Measurements from ENCODE around the gene RIPOR2. TPM values are rescaled to one million over a fixed set of nuclear protein-coding genes. Genes with fewer than 3 reads are reported as not detected.

The RIPOR2 gene
- total RNA-seq, 1 experiment from 2014 or later = 5.0 TPM

DNA sequence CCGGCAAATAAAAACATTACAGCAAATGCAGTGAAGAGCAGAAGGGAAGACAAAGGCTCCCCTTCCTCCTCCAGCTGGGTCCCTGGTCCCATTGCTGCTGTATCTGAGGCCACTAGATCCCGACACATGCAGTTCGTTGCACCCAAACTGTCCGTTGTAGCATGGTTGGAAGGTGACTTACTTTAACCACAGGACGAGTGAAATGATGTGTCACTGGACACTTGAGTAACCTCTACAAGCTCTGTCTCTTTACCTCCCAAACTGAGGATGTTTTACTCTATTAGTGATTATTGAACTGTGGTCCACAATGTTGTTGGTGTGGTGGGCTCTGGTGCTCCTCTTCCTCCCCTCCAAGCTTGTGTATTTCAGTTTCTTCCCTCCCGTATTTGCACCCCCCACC lies 90.9 kb downstream of the RIPOR2 start:
- Histone ChIP-seq H2BK120ac (ENCODE audit: low read depth, low read length, poor library complexity, severe bottlenecking) (no peak overlapping the region), H2BK20ac (ENCODE audit: low read depth, low read length, poor library complexity, severe bottlenecking) (no peak overlapping the region), H3K27ac (ENCODE audit: insufficient read length, low read depth, low read length) (no peak overlapping the region), H3K4me2 (ENCODE audit: insufficient read depth, insufficient read length, low read length) (no peak overlapping the region), H3K23me2 (ENCODE audit: insufficient read length, low read depth, low read length, poor library complexity, severe bottlenecking) (no peaks in the 10 kb centered on the region), H3K79me2 (ENCODE audit: insufficient read depth, low read length) (no peaks in the 10 kb centered on the region), H3K23ac (ENCODE audit: insufficient read length, low read depth, low read length) (no peak overlapping the region), H4K20me1 (ENCODE audit: control insufficient read depth, insufficient read depth, insufficient read length) (no peaks in the 10 kb centered on the region), H2BK15ac (ENCODE audit: low read depth, low read length) (no peak overlapping the region), H2AK5ac (ENCODE audit: insufficient read length, low read length) (no peak overlapping the region), H3K4me1 (ENCODE audit: insufficient read depth, low read length) (no peaks in the 10 kb centered on the region), H3K27me3 (ENCODE audit: insufficient read depth, low read length) (no peaks in the 10 kb centered on the region), H3K18ac (ENCODE audit: insufficient read length, low read depth, low read length) (no peak overlapping the region), H4K91ac (ENCODE audit: insufficient read length, low read depth, low read length) (no peak overlapping the region), H2BK5ac (ENCODE audit: insufficient read length, low read length) (no peak overlapping the region), H3K56ac (ENCODE audit: insufficient read length, low read depth, low read length) (no peak overlapping the region), H3K14ac (ENCODE audit: insufficient read depth, low read length) (no peak overlapping the region), H4K8ac (replicated peaks; ENCODE audit: insufficient read length, low read depth, low read length) (no peak overlapping the region), H3T11ph (ENCODE audit: low read length) (no peak overlapping the region), H3K9ac (ENCODE audit: extremely low read depth, insufficient read length, low read length) (no peak overlapping the region), H3K9me3 (ENCODE audit: control insufficient read depth, low read depth, low read length) (no peaks in the 10 kb centered on the region), H3K79me1 (ENCODE audit: insufficient read depth, low read depth, low read length, poor library complexity, severe bottlenecking) (no peaks in the 10 kb centered on the region), H2AFZ (ENCODE audit: low read length) (no peak overlapping the region), H3K4ac (ENCODE audit: low read depth, low read length) (no peak overlapping the region), H4K5ac (ENCODE audit: insufficient read length, low read depth, low read length) (no peak overlapping the region), H2BK12ac (ENCODE audit: insufficient read length, low read depth, low read length) (no peak overlapping the region)
- peaks cover 7 to 8% of the 10 kb centered on the region in 2 experiments; a peak in 3 of 4 replicates for H3K4me1 Mint-ChIP-seq
- no peaks in the 10 kb centered on the region for H3K27me3 Mint-ChIP-seq (ENCODE audit: low read depth)
- no peaks in the 10 kb centered on the region for H3K9me3 Mint-ChIP-seq
- H3K27ac Mint-ChIP-seq = no peak overlapping the region
- TF ChIP-seq, protein P1, sequence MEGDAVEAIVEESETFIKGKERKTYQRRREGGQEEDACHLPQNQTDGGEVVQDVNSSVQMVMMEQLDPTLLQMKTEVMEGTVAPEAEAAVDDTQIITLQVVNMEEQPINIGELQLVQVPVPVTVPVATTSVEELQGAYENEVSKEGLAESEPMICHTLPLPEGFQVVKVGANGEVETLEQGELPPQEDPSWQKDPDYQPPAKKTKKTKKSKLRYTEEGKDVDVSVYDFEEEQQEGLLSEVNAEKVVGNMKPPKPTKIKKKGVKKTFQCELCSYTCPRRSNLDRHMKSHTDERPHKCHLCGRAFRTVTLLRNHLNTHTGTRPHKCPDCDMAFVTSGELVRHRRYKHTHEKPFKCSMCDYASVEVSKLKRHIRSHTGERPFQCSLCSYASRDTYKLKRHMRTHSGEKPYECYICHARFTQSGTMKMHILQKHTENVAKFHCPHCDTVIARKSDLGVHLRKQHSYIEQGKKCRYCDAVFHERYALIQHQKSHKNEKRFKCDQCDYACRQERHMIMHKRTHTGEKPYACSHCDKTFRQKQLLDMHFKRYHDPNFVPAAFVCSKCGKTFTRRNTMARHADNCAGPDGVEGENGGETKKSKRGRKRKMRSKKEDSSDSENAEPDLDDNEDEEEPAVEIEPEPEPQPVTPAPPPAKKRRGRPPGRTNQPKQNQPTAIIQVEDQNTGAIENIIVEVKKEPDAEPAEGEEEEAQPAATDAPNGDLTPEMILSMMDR (conservative IDR thresholded peaks at IDR 0.05) = no peak
- H3K4me3 Mint-ChIP-seq = no peak overlapping the region
- H3K36me3 Mint-ChIP-seq (ENCODE audit: insufficient read depth in 1 of 3, low read depth in 3 of 3) = peaks cover 14 to 22% (median 21%) of the 10 kb centered on the region in 3 experiments; a peak in 5 of 7 replicates
- no CpG with 5 or more reads among the region's 6 CpGs for WGBS (ENCODE audit: extremely low coverage, insufficient read length, low lambda C conversion rate)
- no peak for DNase-seq

All from H9 (cell line).